ENCODE data around the gene DLK2.
"Not testable (repeated sequence)": the region's sequence is repeated elsewhere in the genome, so short reads cannot be mapped to it uniquely, and the experiment has no call there.

The DLK2 gene

DNA sequence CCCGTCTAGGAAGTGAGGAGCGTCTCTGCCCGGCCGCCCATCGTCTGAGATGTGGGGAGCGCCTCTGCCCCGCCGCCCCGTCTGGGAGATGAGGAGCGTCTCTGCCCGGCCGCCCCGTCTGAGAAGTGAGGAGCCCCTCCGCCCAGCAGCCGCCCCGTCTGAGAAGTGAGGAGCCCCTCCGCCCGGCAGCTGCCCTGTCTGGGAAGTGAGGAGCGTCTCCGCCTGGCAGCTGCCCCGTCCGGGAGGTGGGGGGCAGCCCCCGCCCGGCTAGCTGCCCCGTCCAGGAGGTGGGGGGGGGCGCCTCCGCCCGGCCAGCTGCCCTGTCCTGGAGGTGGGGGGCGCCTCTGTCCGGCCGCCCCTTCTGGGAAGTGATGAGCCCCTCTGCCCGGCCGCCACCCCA is 30.3 kb downstream of the DLK2 start:
- DNase-seq: not testable (repeated sequence)

DNA sequence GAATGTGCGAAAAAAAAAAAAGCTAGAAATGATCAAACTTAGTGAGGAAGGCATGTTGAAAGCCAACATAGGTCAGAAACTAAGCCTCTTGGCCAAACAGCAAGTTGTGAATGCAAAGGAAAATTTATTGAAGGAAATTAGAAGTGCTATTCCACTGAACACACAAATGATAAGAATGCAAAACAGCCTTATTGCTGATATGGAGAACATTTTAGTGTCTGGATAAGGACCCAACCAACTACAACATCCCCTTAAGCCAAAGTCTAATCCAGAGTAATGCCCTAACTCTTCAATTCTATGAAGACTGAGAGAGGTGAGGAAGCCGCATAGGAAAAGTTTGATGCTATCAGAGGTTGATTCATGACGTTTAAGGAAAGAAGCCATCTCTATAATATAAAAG is 33.5 kb downstream of the DLK2 start:
- no peak for DNase-seq

- no peak for DNase-seq
Measured at GRCh38 chr6:43420012-43420709, 35.2 kb downstream of the DLK2 start.

DNA sequence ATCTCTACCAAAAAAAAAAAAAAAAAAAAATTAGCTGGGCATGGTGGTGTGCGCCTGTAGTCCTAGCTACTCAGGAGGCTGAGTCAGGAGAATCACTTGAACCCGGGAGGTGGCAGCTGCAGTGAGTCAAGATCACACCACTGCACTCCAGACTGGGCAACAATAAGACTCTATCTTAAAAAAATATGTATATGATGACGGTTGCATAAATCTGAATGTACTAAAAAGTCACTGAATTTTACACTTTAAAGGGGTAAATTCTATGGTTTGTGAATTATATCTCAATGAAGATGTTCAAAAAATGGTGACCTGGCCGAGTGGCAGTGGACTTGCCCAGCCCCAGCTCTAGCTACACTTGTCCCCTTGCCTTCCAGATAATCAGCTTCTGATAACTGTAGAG is 38.4 kb downstream of the DLK2 start:
- no peak for DNase-seq

DNA sequence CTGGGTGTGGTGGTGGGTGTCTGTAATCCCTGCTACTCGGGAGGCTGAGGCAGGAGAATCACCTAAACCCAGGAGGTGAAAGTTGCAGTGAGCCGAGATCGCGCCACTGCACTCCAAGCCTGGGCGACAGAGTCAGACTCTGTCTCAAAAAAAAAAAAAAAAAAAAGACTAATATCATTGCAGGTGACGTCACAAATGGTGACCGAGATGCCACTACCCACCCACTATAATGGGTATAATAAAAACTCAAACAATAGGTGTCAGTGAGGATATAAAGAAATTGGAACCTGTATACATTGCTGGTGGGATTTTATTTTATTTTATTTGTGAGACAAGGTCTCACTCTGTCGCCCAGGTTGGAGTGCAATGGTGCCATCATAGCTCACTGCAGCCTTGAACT is 40.1 kb downstream of the DLK2 start:
- DNase-seq: not testable (repeated sequence)

DNA sequence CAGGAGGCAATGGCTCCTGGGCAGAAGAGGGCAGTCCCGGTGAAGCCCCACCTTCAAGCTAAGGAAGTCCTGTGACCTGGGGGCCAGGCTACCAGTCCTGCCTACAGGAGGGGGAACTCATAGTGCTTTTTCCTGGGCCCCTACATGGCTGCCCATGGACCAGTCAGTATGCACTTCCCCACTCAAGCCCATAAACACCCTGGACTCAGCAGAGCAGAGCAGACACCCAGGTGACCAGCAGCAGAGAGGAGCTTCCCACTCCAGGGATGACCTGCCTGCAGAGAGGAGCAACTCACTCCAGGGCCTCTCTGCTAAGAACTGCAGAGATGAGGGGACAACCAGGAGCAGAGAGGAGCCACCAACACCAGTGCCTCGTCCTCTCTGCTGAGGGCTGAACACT is 42.3 kb downstream of the DLK2 start:
- DNase-seq: no peak

GRCh38 chr6:43412541-43412940 is 42.8 kb downstream of the DLK2 start:
- no peak for DNase-seq

DNA sequence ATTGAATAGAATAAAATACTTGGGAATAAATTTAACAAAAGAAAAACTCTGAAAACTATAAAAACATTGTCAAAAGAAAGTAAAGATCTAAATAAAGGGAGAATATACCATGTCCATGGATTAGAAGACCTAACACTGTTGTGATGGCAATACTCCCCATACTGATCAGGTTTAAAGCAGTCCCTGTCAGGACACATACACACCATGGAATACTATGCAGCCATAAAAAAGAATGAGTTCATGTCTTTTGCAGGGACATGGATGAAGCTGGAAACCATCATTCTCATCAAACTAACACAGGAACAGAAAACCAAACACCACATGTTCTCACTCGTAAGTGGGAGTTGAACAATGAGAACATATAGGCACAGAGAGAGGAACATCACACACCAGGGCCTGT is 44.6 kb downstream of the DLK2 start:
- DNase-seq: not testable (repeated sequence)

- DNase-seq: no peak
Measured at GRCh38 chr6:43408259-43408658, 47.1 kb downstream of the DLK2 start.

- DNase-seq: no peak
Measured at GRCh38 chr6:43407296-43407695, 48.1 kb downstream of the DLK2 start.

GRCh38 chr6:43405354-43405753 is 50.0 kb downstream of the DLK2 start:
- DNase-seq: no peak

- no peak for DNase-seq
Measured at GRCh38 chr6:43402820-43403219, 52.5 kb downstream of the DLK2 start.

DNA sequence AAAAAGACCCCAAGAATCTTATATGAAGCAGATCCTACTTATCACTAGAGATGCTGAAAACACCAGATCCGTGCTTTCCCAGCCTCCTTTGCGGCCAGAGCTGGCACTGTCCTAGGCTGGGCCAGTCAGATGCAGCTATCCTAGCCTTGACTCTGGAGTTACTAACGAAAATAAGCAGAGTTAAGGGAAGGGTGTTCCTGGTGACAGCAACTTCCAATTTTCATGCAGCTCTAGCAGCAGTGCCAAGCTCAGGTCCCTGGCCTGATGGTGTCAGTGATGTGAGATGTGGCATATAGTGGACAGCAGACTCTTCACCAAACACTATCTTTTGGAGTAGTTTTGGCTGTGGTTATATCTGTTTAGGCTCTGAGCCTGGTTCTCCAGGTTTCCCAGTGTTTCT is 53.6 kb downstream of the DLK2 start:
- DNase-seq: no peak

Measured in NCI-H526 treated with DMSO at 0.1 percent for 48 hours (cell line).